Peyer's patch (tissue), 4 donors: ENCODE data around the gene LRRC15. TPM values are rescaled to one million over a fixed set of nuclear protein-coding genes. Genes with fewer than 3 reads are reported as not detected.
A peak's percentile ranks its signal among the peaks of the same experiment; 100 is the strongest.

Experiments used
- DNase-seq, 3 donors: peaks; one replicate each; pipeline ENCODE4 v3.0.0-alpha.2; 2017 to 2019
- H3K27ac ChIP-seq, 4 donors: fragments of 200-600 bp; sonication (generic); one replicate each; pipeline ENCODE4 v1.5.1; 2016 to 2019
- H3K27me3 ChIP-seq, 2 donors: fragments of 200-600 bp; sonication (generic); one replicate each; pipeline ENCODE4 v1.5.1; 2019
- H3K36me3 ChIP-seq, 3 donors: fragments of 200-600 bp; sonication (generic); one replicate each; pipeline ENCODE4 v1.5.1; 2016 to 2019
- H3K4me1 ChIP-seq, 4 donors: fragments of 200-600 bp; sonication (generic); one replicate each; pipeline ENCODE4 v1.5.1; 2016 to 2019
- H3K4me3 ChIP-seq, 4 donors: fragments of 200-600 bp; sonication (generic); 1 replicate in 3 of 4; 2 replicates in 1 of 4; pipeline ENCODE4 v1.5.1; 2016 to 2019; ENCODE audit warnings: mild to moderate bottlenecking in 1 of 4
- H3K9me3 ChIP-seq, 4 donors: fragments of 200-600 bp; sonication (generic); one replicate each; pipeline ENCODE4 v1.5.1; 2016 to 2019; ENCODE audit warnings: mild to moderate bottlenecking in 1 of 4
- CTCF ChIP-seq, 6 experiments: fragments of 450-650 bp in 4 of 6; fragments of 200-600 bp in 2 of 6; sonication (generic) in 1 of 6; IDR thresholded peaks; one replicate each; pipeline ENCODE4 v1.5.1; 2017 to 2019; ENCODE audit warnings: antibody characterized with exemption in 6 of 6, mild to moderate bottlenecking in 3 of 6, moderate library complexity in 1 of 6
- POLR2A ChIP-seq, 2 donors: fragments of 450-650 bp; IDR thresholded peaks; one replicate each; pipeline ENCODE4 v1.5.1; 2017; ENCODE audit warnings: antibody characterized with exemption in 2 of 2, mild to moderate bottlenecking in 2 of 2, moderate library complexity in 2 of 2
- total RNA-seq, 4 donors: library from RNA; depleted of rRNA; stranded (reverse); fragments of >200 nt; gene quantifications; one replicate each; pipeline ENCODE4 v1.1.0, GENCODE V29; 2016

Gene LRRC15
- total RNA-seq, 4 donors from 2014 or later, result 0.28 TPM; not detected in 3

GRCh38 chr3:194339356-194339755 lies 30.2 kb downstream of the LRRC15 start:
- DNase-seq, result no peak
- H3K27ac ChIP-seq, result no peak overlapping the region
- H3K4me3 ChIP-seq, result no peak overlapping the region
- no peaks in the 10 kb centered on the region for H3K36me3 ChIP-seq
- no peaks in the 10 kb centered on the region for H3K27me3 ChIP-seq
- no peaks in the 10 kb centered on the region for H3K9me3 ChIP-seq
- TF ChIP-seq CTCF (IDR thresholded peaks at IDR 0.05) (no peak), POLR2A (IDR thresholded peaks at IDR 0.05) (no peak)
- H3K4me1 ChIP-seq, result no peaks in the 10 kb centered on the region

GRCh38 chr3:194337965-194338753 lies 31.4 kb downstream of the LRRC15 start:
- Histone ChIP-seq H3K27me3 (no peaks in the 10 kb centered on the region), H3K9me3 (peaks cover 0 to 4% (median 0%) of the 10 kb centered on the region in 4 donors), H3K36me3 (no peaks in the 10 kb centered on the region), H3K27ac (no peak overlapping the region), H3K4me1 (peaks cover 0 to 7% (median 3%) of the 10 kb centered on the region in 4 donors), H3K4me3 (no peak overlapping the region)
- DNase-seq, result no peak
- TF ChIP-seq CTCF (IDR thresholded peaks at IDR 0.05) (no peak), POLR2A (IDR thresholded peaks at IDR 0.05) (no peak)

- Histone ChIP-seq H3K27me3 (no peaks in the 10 kb centered on the region), H3K9me3 (peaks cover 0 to 4% (median 0%) of the 10 kb centered on the region in 4 donors), H3K4me1 (peaks cover 0 to 10% (median 4%) of the 10 kb centered on the region in 4 donors), H3K27ac (no peak overlapping the region), H3K36me3 (no peaks in the 10 kb centered on the region), H3K4me3 (no peak overlapping the region)
- no peak for DNase-seq
- TF ChIP-seq CTCF (IDR thresholded peaks at IDR 0.05), result no peak
- TF ChIP-seq POLR2A (IDR thresholded peaks at IDR 0.05), result no peak
Measured at GRCh38 chr3:194336601-194337355, 32.8 kb downstream of the LRRC15 start.

- no peak for DNase-seq
- Histone ChIP-seq H3K9me3 (peaks cover 0 to 4% (median 0%) of the 10 kb centered on the region in 4 donors), H3K4me3 (peak overlapping the region in 2 of 4 donors; percentile 53 to 55), H3K4me1 (peaks cover 0 to 10% (median 4%) of the 10 kb centered on the region in 4 donors), H3K27me3 (no peaks in the 10 kb centered on the region), H3K36me3 (no peaks in the 10 kb centered on the region), H3K27ac (no peak overlapping the region)
- TF ChIP-seq POLR2A (IDR thresholded peaks at IDR 0.05), result no peak
- TF ChIP-seq CTCF (IDR thresholded peaks at IDR 0.05), result no peak
Measured at GRCh38 chr3:194333981-194334320, 35.6 kb downstream of the LRRC15 start.

- Histone ChIP-seq H3K9me3 (peaks cover 0 to 4% (median 0%) of the 10 kb centered on the region in 4 donors), H3K4me1 (peaks cover 0 to 10% (median 4%) of the 10 kb centered on the region in 4 donors), H3K4me3 (peak overlapping the region; percentile 21 to 55 (median 47)), H3K36me3 (no peaks in the 10 kb centered on the region), H3K27ac (no peak overlapping the region), H3K27me3 (no peaks in the 10 kb centered on the region)
- peak; percentile 79 to 93 (median 91) for DNase-seq
- TF ChIP-seq CTCF (IDR thresholded peaks at IDR 0.05) (peak; percentile 93 to 99 (median 97)), POLR2A (IDR thresholded peaks at IDR 0.05) (no peak)
Measured at GRCh38 chr3:194333212-194333980, 36.1 kb downstream of the LRRC15 start.
